ENCODE measurements around the gene IL4R. TPM values are rescaled to one million over a fixed set of nuclear protein-coding genes. Genes with fewer than 3 reads are reported as not detected.

IL4R gene
- total and polyA plus RNA-seq, 2 of the 8 experiments (the other 6 are each of a cell fraction or from before 2014, with no cell fraction given), result 29.1 to 29.4 TPM

GRCh38 chr16:27366687-27367460 is 53.1 kb downstream of the IL4R start (continued):
- no peak for TF ChIP-seq ASH2L (IDR thresholded peaks at IDR 0.05; ENCODE audit: low read length)
- no peak for TF ChIP-seq CHD2 (IDR thresholded peaks at IDR 0.05; ENCODE audit: low read length)
- TF ChIP-seq CREB1 (IDR thresholded peaks at IDR 0.05), result no peak

Measured in H1 (cell line).